ENCODE measurements around the gene MARS2. TPM values are rescaled to one million over a fixed set of nuclear protein-coding genes. Genes with fewer than 3 reads are reported as not detected.

MARS2 gene
- total and polyA plus RNA-seq, 2 donors from 2014 or later, result 3.2 to 6.3 TPM

DNA sequence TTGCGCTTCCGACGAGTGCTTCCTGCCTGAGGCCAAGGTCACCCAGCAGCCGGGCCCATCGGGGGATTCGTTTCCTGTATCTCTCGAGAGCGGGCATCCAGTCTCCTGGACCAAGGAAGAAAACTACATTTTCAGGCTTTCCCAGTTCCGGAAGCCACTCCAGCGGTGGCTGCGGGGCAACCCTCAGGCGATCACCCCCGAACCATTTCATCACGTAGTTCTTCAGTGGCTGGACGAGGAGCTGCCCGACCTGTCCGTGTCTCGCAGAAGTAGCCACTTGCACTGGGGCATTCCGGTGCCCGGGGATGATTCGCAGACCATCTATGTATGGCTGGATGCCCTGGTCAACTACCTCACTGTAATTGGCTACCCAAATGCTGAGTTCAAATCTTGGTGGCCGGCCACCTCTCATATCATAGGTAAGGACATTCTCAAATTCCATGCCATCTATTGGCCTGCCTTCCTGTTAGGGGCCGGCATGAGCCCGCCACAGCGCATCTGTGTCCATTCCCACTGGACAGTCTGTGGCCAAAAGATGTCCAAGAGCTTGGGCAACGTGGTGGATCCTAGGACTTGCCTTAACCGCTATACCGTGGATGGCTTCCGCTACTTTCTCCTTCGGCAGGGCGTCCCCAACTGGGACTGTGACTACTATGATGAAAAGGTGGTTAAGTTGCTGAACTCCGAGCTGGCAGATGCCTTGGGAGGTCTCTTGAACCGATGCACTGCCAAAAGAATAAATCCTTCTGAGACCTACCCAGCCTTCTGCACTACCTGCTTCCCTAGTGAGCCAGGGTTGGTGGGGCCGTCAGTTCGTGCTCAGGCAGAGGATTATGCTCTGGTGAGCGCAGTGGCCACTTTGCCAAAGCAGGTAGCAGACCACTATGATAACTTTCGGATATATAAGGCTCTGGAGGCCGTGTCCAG, 1.0 kb downstream of the MARS2 start:
- FAIRE-seq, result no peak

DNA sequence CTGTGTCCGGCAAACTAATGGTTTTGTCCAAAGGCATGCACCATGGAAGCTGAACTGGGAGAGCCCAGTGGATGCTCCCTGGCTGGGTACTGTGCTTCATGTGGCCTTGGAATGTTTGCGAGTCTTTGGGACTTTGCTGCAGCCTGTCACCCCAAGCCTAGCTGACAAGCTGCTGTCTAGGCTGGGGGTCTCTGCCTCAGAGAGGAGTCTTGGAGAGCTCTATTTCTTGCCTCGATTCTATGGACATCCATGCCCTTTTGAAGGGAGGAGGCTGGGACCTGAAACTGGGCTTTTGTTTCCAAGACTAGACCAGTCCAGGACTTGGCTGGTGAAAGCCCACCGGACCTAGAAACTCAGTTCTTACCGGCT, 1.7 kb downstream of the MARS2 start:
- FAIRE-seq (no peak), DNase-seq (no peak)
- Histone ChIP-seq H3K27me3 (ENCODE audit: control insufficient read depth, insufficient read depth, low read length) (no peaks in the 10 kb centered on the region), H3K9ac (ENCODE audit: low read length in 3 of 3) (peak overlapping the region in 1 of 3 donors; percentile 74), H3K27ac (ENCODE audit: low read depth in 2 of 2, low read length in 2 of 2) (no peak overlapping the region), H3K9me3 (ENCODE audit: control insufficient read depth in 2 of 3, insufficient read depth in 1 of 3, low read length in 3 of 3) (no peaks in the 10 kb centered on the region), H3K36me3 (ENCODE audit: control insufficient read depth in 2 of 3, insufficient read depth in 3 of 3, low read length in 3 of 3) (peaks cover 0 to 2% (median 0%) of the 10 kb centered on the region in 3 donors), H3K4me3 (ENCODE audit: low read length in 3 of 3) (peak overlapping the region in 2 of 3 donors; percentile 89 to 90), H3K4me1 (ENCODE audit: control insufficient read depth in 2 of 3, insufficient read depth in 2 of 3, low read depth in 1 of 3, low read length in 3 of 3) (peaks cover 0 to 16% (median 7%) of the 10 kb centered on the region in 3 donors)
- TF ChIP-seq, protein P1, sequence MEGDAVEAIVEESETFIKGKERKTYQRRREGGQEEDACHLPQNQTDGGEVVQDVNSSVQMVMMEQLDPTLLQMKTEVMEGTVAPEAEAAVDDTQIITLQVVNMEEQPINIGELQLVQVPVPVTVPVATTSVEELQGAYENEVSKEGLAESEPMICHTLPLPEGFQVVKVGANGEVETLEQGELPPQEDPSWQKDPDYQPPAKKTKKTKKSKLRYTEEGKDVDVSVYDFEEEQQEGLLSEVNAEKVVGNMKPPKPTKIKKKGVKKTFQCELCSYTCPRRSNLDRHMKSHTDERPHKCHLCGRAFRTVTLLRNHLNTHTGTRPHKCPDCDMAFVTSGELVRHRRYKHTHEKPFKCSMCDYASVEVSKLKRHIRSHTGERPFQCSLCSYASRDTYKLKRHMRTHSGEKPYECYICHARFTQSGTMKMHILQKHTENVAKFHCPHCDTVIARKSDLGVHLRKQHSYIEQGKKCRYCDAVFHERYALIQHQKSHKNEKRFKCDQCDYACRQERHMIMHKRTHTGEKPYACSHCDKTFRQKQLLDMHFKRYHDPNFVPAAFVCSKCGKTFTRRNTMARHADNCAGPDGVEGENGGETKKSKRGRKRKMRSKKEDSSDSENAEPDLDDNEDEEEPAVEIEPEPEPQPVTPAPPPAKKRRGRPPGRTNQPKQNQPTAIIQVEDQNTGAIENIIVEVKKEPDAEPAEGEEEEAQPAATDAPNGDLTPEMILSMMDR (IDR thresholded peaks at IDR 0.05; ENCODE audit: borderline replicate concordance, extremely low read depth, insufficient read depth), result no peak
- intact Hi-C loops (cut with DNase I), result no loop called here

More for the DNA sequence above, 1.0 kb downstream of the MARS2 start:
- no peaks in the 10 kb centered on the region for H3K27me3 ChIP-seq (ENCODE audit: control insufficient read depth, insufficient read depth, low read length)
- TF ChIP-seq, protein P1 (IDR thresholded peaks at IDR 0.05; ENCODE audit: borderline replicate concordance, extremely low read depth, insufficient read depth), result no peak
- peak in 3 of 5 donors; percentile 4 to 78 (median 44) for DNase-seq
- no peaks in the 10 kb centered on the region for H3K9me3 ChIP-seq (ENCODE audit: control insufficient read depth in 2 of 3, insufficient read depth in 1 of 3, low read length in 3 of 3)
- peak overlapping the region; percentile 61 to 86 (median 74) for H3K9ac ChIP-seq (ENCODE audit: low read length in 3 of 3)
- intact Hi-C loops (cut with DNase I), result no loop called here
- peak overlapping the region; percentile 89 to 90 (median 89) for H3K4me3 ChIP-seq (ENCODE audit: low read length in 3 of 3)
- no peak overlapping the region for H3K27ac ChIP-seq (ENCODE audit: low read depth in 2 of 2, low read length in 2 of 2)
- peaks cover 0 to 2% (median 0%) of the 10 kb centered on the region in 3 donors for H3K36me3 ChIP-seq (ENCODE audit: control insufficient read depth in 2 of 3, insufficient read depth in 3 of 3, low read length in 3 of 3)
- H3K4me1 ChIP-seq (ENCODE audit: control insufficient read depth in 2 of 3, insufficient read depth in 2 of 3, low read depth in 1 of 3, low read length in 3 of 3), result peaks cover 0 to 16% (median 7%) of the 10 kb centered on the region in 3 donors

DNA sequence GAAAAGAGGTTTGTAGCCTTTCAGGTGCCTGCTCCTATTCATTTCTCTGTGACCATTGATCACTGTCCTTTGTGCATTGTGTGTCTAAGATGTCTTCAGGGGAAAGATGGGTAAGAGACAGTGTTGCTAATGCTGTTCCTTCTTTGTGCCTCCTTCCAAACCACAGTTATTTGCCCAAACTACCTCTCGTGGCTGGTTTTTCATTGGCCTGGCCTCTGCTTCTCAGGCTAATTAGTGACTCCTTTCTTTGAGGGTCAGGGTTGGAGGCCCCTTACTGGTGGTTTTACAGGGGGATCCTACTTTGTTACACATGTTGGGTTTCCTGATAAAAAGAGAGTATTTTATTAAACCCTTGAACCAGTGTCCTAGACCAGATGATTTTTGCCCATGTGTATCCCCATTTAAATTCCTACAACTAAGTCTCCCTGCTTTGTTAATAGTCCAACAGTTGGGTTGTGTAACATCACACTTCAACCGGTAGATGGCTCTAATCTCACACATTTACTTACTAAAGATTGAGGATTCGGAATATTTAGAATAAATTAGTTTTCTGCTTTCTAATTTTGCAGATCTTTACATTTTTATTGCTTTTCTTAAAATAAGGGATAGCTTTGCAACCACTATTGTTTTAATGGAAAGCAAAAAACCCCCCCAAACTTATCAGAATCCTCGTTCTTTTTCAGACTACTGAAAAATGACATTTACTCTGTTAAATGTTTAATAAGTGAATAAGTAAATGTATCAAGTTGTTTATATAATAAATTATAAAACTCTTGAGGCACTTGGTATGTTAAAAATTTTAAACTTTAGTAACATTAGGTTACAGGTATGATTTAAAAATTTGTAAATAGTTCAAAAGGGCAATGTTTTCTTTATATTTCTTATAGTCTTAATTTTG, 2.4 kb downstream of the MARS2 start:
- TF ChIP-seq, protein P1 (IDR thresholded peaks at IDR 0.05; ENCODE audit: borderline replicate concordance, extremely low read depth, insufficient read depth), result peak; percentile 80
- Histone ChIP-seq H3K9ac (ENCODE audit: low read length in 3 of 3) (peak overlapping the region in 1 of 3 donors; percentile 7), H3K4me3 (ENCODE audit: low read length in 3 of 3) (peak overlapping the region in 2 of 3 donors; percentile 89 to 90), H3K27me3 (ENCODE audit: control insufficient read depth, insufficient read depth, low read length) (no peaks in the 10 kb centered on the region), H3K4me1 (ENCODE audit: control insufficient read depth in 2 of 3, insufficient read depth in 2 of 3, low read depth in 1 of 3, low read length in 3 of 3) (peaks cover 0 to 16% (median 7%) of the 10 kb centered on the region in 3 donors), H3K9me3 (ENCODE audit: control insufficient read depth in 2 of 3, insufficient read depth in 1 of 3, low read length in 3 of 3) (no peaks in the 10 kb centered on the region), H3K27ac (ENCODE audit: low read depth in 2 of 2, low read length in 2 of 2) (no peak overlapping the region), H3K36me3 (ENCODE audit: control insufficient read depth in 2 of 3, insufficient read depth in 3 of 3, low read length in 3 of 3) (peaks cover 0 to 2% (median 0%) of the 10 kb centered on the region in 3 donors)
- intact Hi-C loops (cut with DNase I), result no loop called here
- DNase-seq (peak in 2 of 5 donors; percentile 54 to 58), FAIRE-seq (peak; percentile 33)

Measured in kidney (tissue), 14 donors.